IMR-90 (cell line): ENCODE results near the gene SMIM29. TPM values are rescaled to one million over a fixed set of nuclear protein-coding genes. Genes with fewer than 3 reads are reported as not detected.

Experiments used
- ATAC-seq: fragments of 200-7000 bp; cut with Tn5 transposase; 2 replicates; pipeline ENCODE4 v1.9.1; 2020; ENCODE audit warnings: low read depth, mild to moderate bottlenecking, moderate library complexity
- BruUV-seq: library from RNA; stranded (reverse); fragments of 400-500 nt; replicated peaks from 2 replicates; lab custom pipeline; 2021; lab: Mats Ljungman, UMichigan
- CTCF ChIA-PET: fragments of 300-600 bp; formaldehyde crosslinking; extraction: SDS; loops from one replicate; lab custom pipeline; 2021; ENCODE audit warnings: antibody characterized with exemption; lab: Yijun Ruan, JAX
- POLR2A ChIA-PET: fragments of 300-600 bp; sonication (Branson Sonifier 250); formaldehyde crosslinking; loops from one replicate; lab custom pipeline; 2022; ENCODE audit warnings: antibody characterized with exemption; ENCODE audit not compliant: unreplicated experiment; lab: Charles Lee
- DNase-seq: peaks from one replicate; pipeline ENCODE4 v3.0.0; 2013
- H2AFZ ChIP-seq: replicated peaks from 2 replicates; pipeline ENCODE3; 2013; ENCODE audit warnings: low read length, mild to moderate bottlenecking; ENCODE audit not compliant: poor library complexity
- H2AK5ac ChIP-seq: 2 replicates; pipeline ENCODE4 v1.6.1; 2013; ENCODE audit warnings: low read depth, low read length, inconsistent platforms
- H2AK9ac ChIP-seq: replicated peaks from 2 replicates; pipeline ENCODE3; 2013; ENCODE audit warnings: mild to moderate bottlenecking, low read depth, low read length, moderate library complexity; ENCODE audit not compliant: poor library complexity
- H2BK120ac ChIP-seq: 2 replicates; pipeline ENCODE4 v1.6.1; 2013; ENCODE audit warnings: low read depth, low read length, inconsistent platforms
- H2BK15ac ChIP-seq: 3 replicates; pipeline ENCODE4 v1.6.1; 2013; ENCODE audit warnings: low read depth, low read length, inconsistent platforms
- H2BK20ac ChIP-seq: 2 replicates; pipeline ENCODE4 v1.6.1; 2013; ENCODE audit warnings: low read depth, mild to moderate bottlenecking, inconsistent platforms, low read length, moderate library complexity
- H2BK5ac ChIP-seq: 2 replicates; pipeline ENCODE4 v1.6.1; 2013; ENCODE audit warnings: mild to moderate bottlenecking, low read depth, low read length, inconsistent platforms; ENCODE audit not compliant: poor library complexity, severe bottlenecking
- H3K14ac ChIP-seq: replicated peaks from 2 replicates; pipeline ENCODE4 v1.6.1; 2013; ENCODE audit warnings: low read depth, low read length, inconsistent platforms
- H3K18ac ChIP-seq: 2 replicates; pipeline ENCODE4 v1.6.1; 2013; ENCODE audit warnings: low read depth, low read length, control low read depth
- H3K23ac ChIP-seq: 2 replicates; pipeline ENCODE4 v1.6.1; 2013; ENCODE audit warnings: low read depth, low read length, inconsistent platforms
- H3K27ac ChIP-seq: 2 replicates; pipeline ENCODE4 v1.5.1; 2013; ENCODE audit warnings: mild to moderate bottlenecking, control low read depth, low read length; ENCODE audit not compliant: insufficient read depth
- H3K27me3 ChIP-seq: 2 replicates; pipeline ENCODE4 v1.6.1; 2013; ENCODE audit warnings: low read length; ENCODE audit not compliant: control insufficient read depth, insufficient read depth
- H3K36me3 ChIP-seq: 2 replicates; pipeline ENCODE4 v1.6.1; 2013; ENCODE audit warnings: low read length, mixed read lengths; ENCODE audit not compliant: control insufficient read depth, insufficient read depth
- H3K4ac ChIP-seq: 2 replicates; pipeline ENCODE4 v1.6.1; 2013; ENCODE audit warnings: low read depth, low read length, inconsistent platforms
- H3K4me1 ChIP-seq: 2 replicates; pipeline ENCODE4 v1.6.1; 2013; ENCODE audit warnings: low read length, mixed read lengths; ENCODE audit not compliant: control insufficient read depth, insufficient read depth
- H3K4me2 ChIP-seq: 2 replicates; pipeline ENCODE4 v1.6.1; 2013; ENCODE audit warnings: low read depth, mild to moderate bottlenecking, control low read depth, low read length, moderate library complexity
- H3K4me3 ChIP-seq: 2 replicates; pipeline ENCODE4 v1.5.1; 2013; ENCODE audit warnings: low read depth, mild to moderate bottlenecking, control low read depth, low read length, moderate library complexity; ENCODE audit not compliant: insufficient read depth
- H3K56ac ChIP-seq: 2 replicates; pipeline ENCODE4 v1.6.1; 2013; ENCODE audit warnings: low read length, inconsistent platforms; ENCODE audit not compliant: insufficient read depth; ENCODE audit errors: extremely low read depth
- H3K79me1 ChIP-seq, 2 experiments: 2 replicates each; pipeline ENCODE4 v1.6.1; 2013; ENCODE audit warnings: low read length in 2 of 2, inconsistent platforms in 1 of 2, low read depth in 1 of 2
- H3K9ac ChIP-seq: 2 replicates; pipeline ENCODE4 v1.6.1; 2013; ENCODE audit warnings: low read depth, low read length, control low read depth
- H3K9me1 ChIP-seq: 2 replicates; pipeline ENCODE4 v1.6.1; 2013; ENCODE audit warnings: low read length, inconsistent platforms; ENCODE audit not compliant: insufficient read depth
- H3K9me3 ChIP-seq: 2 replicates; pipeline ENCODE4 v1.6.1; 2013; ENCODE audit warnings: low read length; ENCODE audit not compliant: control insufficient read depth, insufficient read depth
- H4K20me1 ChIP-seq: 2 replicates; pipeline ENCODE4 v1.6.1; 2013; ENCODE audit warnings: low read length, inconsistent platforms; ENCODE audit not compliant: insufficient read depth
- H4K5ac ChIP-seq: 2 replicates; pipeline ENCODE4 v1.6.1; 2013; ENCODE audit warnings: mild to moderate bottlenecking, low read depth, low read length, control low read depth
- H4K8ac ChIP-seq, 2 experiments: 2 replicates each; pipeline ENCODE4 v1.6.1; 2013; ENCODE audit warnings: low read depth in 2 of 2, low read length in 2 of 2, control low read depth in 1 of 2, inconsistent platforms in 1 of 2
- H4K91ac ChIP-seq: 2 replicates; pipeline ENCODE4 v1.6.1; 2013; ENCODE audit warnings: low read depth, low read length, inconsistent platforms; ENCODE audit not compliant: insufficient read depth
- ELK1 ChIP-seq: fragments of 150-350 bp; IDR thresholded peaks from 2 replicates; pipeline ENCODE4 v1.6.1; 2016; ENCODE audit warnings: low read depth, mild to moderate bottlenecking, low read length, moderate library complexity, borderline replicate concordance
- WGBS, 2 experiments: methylation state at CpG; one replicate each; pipeline versions ENCODE4 v1.1.5 to v1.1.7; 2013; ENCODE audit warnings: missing lambda C conversion rate in 2 of 2; ENCODE audit not compliant: insufficient read length in 1 of 2; ENCODE audit errors: extremely low coverage in 2 of 2; 5-methylcytosine and 5-hydroxymethylcytosine counted together
- dilution Hi-C: fragments of 300-500 bp; cut with HindIII; formaldehyde crosslinking; loops from one replicate; pipeline ENCODE4 v1.14.3; 2018; ENCODE audit warnings: low sequenced_read_pairs; ENCODE audit not compliant: unreplicated experiment
- in situ Hi-C: fragments of 300-500 bp; cut with MboI; formaldehyde crosslinking; loops from 3 replicates; pipeline ENCODE4 v1.14.3; 2019; ENCODE audit warnings: low sequenced_read_pairs, inconsistent platforms, mixed read lengths
- intact Hi-C: fragments of 100-400 bp; cut with micrococcal nuclease; formaldehyde crosslinking; loops from 2 replicates; pipeline ENCODE4 v1.10.0; 2022
- polyA plus RNA-seq, 3 experiments: library from polyadenylated mRNA; depleted of rRNA; stranded (reverse); fragments of >200 nt; gene quantifications; 2 replicates each; pipeline ENCODE4 v1.2.3, GENCODE V29; 2012; ENCODE audit warnings: low replicate concordance in 1 of 3
- total RNA-seq: library from RNA; depleted of rRNA; stranded (reverse); fragments of >200 nt; gene quantifications from 2 replicates; pipeline ENCODE4 v1.2.3, GENCODE V29; 2012

SMIM29 gene
- total and polyA plus RNA-seq, 2 of the 4 experiments (the other 2 are of a cell fraction): 8.4 to 28.9 TPM

DNA sequence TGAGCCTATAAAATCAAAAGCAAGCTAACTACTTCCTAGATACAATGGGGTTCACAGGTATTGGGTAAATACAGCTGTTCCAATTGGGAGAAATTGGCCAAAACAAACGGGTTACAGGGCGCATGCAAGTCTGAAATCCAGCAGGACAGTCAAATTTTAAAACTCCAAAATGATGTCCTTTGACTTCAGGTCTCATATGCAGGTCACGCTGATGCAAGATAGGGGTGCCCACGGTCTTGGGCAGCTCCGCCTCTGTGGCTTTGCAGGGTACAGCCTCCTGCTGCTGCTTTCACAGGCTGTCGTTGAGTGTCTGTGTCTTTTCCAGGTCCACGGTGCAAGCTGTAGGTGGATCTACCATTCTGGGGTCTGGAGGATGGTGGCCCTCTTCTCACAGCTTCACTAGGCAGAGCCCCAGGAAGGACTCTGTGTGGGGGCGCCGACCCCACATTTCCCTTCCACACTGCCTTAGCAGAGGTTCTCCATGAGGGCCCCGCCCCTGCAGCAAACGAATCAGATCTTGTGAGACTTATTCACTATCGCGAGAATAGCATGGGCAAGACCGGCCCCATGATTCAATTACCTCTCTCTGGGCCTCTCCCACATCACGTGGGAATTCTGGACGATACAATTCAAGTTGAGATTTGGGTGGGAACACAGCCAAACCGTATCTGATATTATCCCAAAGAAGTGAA lies 11.9 kb upstream of the SMIM29 start:
- POLR2A ChIA-PET: no interaction called here
- Histone ChIP-seq H3K36me3 (no peaks in the 10 kb centered on the region), H2AFZ (no peak overlapping the region), H3K4me1 (no peaks in the 10 kb centered on the region), H3K9me3 (peaks cover 2% of the 10 kb centered on the region; the same call in 1 of the 2 replicates), H4K5ac (no peak overlapping the region), H3K79me1 (no peaks in the 10 kb centered on the region), H3K23ac (no peak overlapping the region), H3K4me2 (no peak overlapping the region), H3K27ac (no peak overlapping the region), H3K56ac (no peak overlapping the region), H3K4me3 (no peak overlapping the region), H2BK5ac (no peak overlapping the region), H3K27me3 (no peaks in the 10 kb centered on the region), H2AK5ac (no peak overlapping the region), H4K91ac (no peak overlapping the region), H3K9ac (no peak overlapping the region), H3K14ac (no peak overlapping the region), H2AK9ac (no peak overlapping the region), H3K9me1 (no peaks in the 10 kb centered on the region), H3K4ac (no peak overlapping the region), H3K18ac (no peak overlapping the region), H2BK15ac (no peak overlapping the region), H2BK20ac (no peak overlapping the region), H2BK120ac (no peak overlapping the region), H4K20me1 (no peaks in the 10 kb centered on the region), H4K8ac (no peak overlapping the region)
- WGBS, 2 experiments: 85% methylated on average over 5 of the region's 17 CpGs; no CpG with 5 or more reads in 1 of the 2 experiments
- intact Hi-C loops (no loop called here), in situ Hi-C loops (no loop called here), dilution Hi-C loops (no loop called here)
- no peak for ATAC-seq
- BruUV-seq: no TSS peak
- DNase-seq: no peak
- no peak for TF ChIP-seq ELK1
- CTCF ChIA-PET: no interaction called here
